ENCODE results near the gene SEMA3F. TPM values are rescaled to one million over a fixed set of nuclear protein-coding genes. Genes with fewer than 3 reads are reported as not detected.
A peak's percentile ranks its signal among the peaks of the same experiment; 100 is the strongest.

Gene SEMA3F
- total and polyA plus RNA-seq, 5 experiments from 2014 or later: not detected

GRCh38 chr3:50184242-50184978 lies 29.3 kb downstream of the SEMA3F start:
- POLR2A ChIA-PET: interaction anchor here (0.7 kb wide), 1 partner anchor 100 kb away, joined by 3 read pairs; no protein-coding TSS in a partner anchor
- no peak for DNase-seq
- H3K4me1 Mint-ChIP-seq: no peaks in the 10 kb centered on the region
- no peak overlapping the region for H3K4me3 Mint-ChIP-seq
- ATAC-seq: no peak
- peaks cover 0 to 10% (median 0%) of the 10 kb centered on the region in 5 donors for H3K27me3 Mint-ChIP-seq
- no peaks in the 10 kb centered on the region for H3K36me3 Mint-ChIP-seq
- H3K9me3 Mint-ChIP-seq: peaks cover 0 to 2% (median 0%) of the 10 kb centered on the region in 9 donors
- H3K27ac Mint-ChIP-seq: no peak overlapping the region

GRCh38 chr3:50185230-50185629 lies 30.1 kb downstream of the SEMA3F start:
- Mint-ChIP-seq H3K36me3 (no peaks in the 10 kb centered on the region), H3K4me1 (no peaks in the 10 kb centered on the region), H3K9me3 (no peaks in the 10 kb centered on the region), H3K27me3 (peaks cover 0 to 10% (median 0%) of the 10 kb centered on the region in 5 donors), H3K4me3 (no peak overlapping the region), H3K27ac (no peak overlapping the region)
- ATAC-seq (no peak), DNase-seq (no peak)
- POLR2A ChIA-PET: interaction anchor here (0.6 kb wide), 2 partner anchors 79 to 114 kb away, joined by 3 read pairs; partner anchors contain the start of genes HYAL3 and NAA80

GRCh38 chr3:50186096-50186495 lies 31.0 kb downstream of the SEMA3F start:
- DNase-seq: no peak
- no peak overlapping the region for H3K4me3 Mint-ChIP-seq
- no peaks in the 10 kb centered on the region for H3K4me1 Mint-ChIP-seq
- POLR2A ChIA-PET: interaction anchor here (0.6 kb wide), 1 partner anchor 78 kb away, joined by 3 read pairs; no protein-coding TSS in a partner anchor
- no peaks in the 10 kb centered on the region for H3K36me3 Mint-ChIP-seq
- no peak for ATAC-seq
- peaks cover 0 to 10% (median 0%) of the 10 kb centered on the region in 5 donors for H3K27me3 Mint-ChIP-seq
- H3K27ac Mint-ChIP-seq: no peak overlapping the region
- H3K9me3 Mint-ChIP-seq: no peaks in the 10 kb centered on the region

GRCh38 chr3:50187750-50188149 lies 32.6 kb downstream of the SEMA3F start:
- ATAC-seq (no peak), DNase-seq (no peak)
- POLR2A ChIA-PET: no interaction called here
- Mint-ChIP-seq H3K36me3 (no peaks in the 10 kb centered on the region), H3K27ac (no peak overlapping the region), H3K4me3 (no peak overlapping the region), H3K27me3 (peaks cover 2 to 10% (median 3%) of the 10 kb centered on the region in 5 donors), H3K4me1 (peaks cover 0 to 2% (median 2%) of the 10 kb centered on the region in 4 donors), H3K9me3 (no peaks in the 10 kb centered on the region)

- H3K4me3 Mint-ChIP-seq: no peak overlapping the region
- DNase-seq (peak in 3 of 10 donors; percentile 17 to 23 (median 19)), ATAC-seq (no peak)
- no peaks in the 10 kb centered on the region for H3K9me3 Mint-ChIP-seq
- H3K27me3 Mint-ChIP-seq: peaks cover 0 to 13% (median 3%) of the 10 kb centered on the region in 5 donors
- H3K36me3 Mint-ChIP-seq: no peaks in the 10 kb centered on the region
- H3K27ac Mint-ChIP-seq: no peak overlapping the region
- POLR2A ChIA-PET: no interaction called here
- peaks cover 4 to 8% (median 5%) of the 10 kb centered on the region in 4 donors for H3K4me1 Mint-ChIP-seq
These were observed 34.1 kb downstream of the SEMA3F start for GRCh38 chr3:50189274-50189673.

GRCh38 chr3:50189989-50190388 lies 34.9 kb downstream of the SEMA3F start:
- peaks cover 0 to 17% (median 4%) of the 10 kb centered on the region in 5 donors for H3K27me3 Mint-ChIP-seq

GRCh38 chr3:50190936-50191660 lies 36.0 kb downstream of the SEMA3F start, which contains the start of gene GNAT1:
Gene GNAT1 (plus strand): TSS chr3:50191610. CDS start chr3:50191726, 116 bp downstream.
- ATAC-seq (no peak), DNase-seq (no peak)
- Mint-ChIP-seq H3K27ac (peak within 1 kb of the TSS in 1 of 10 donors; percentile 13), H3K4me1 (peaks cover 4 to 15% (median 11%) of the 10 kb centered on the region in 4 donors), H3K4me3 (no peak within 1 kb of the TSS), H3K27me3 (peaks cover 0 to 17% (median 4%) of the 10 kb centered on the region in 5 donors), H3K9me3 (no peaks in the 10 kb centered on the region), H3K36me3 (no peaks in the 10 kb centered on the region)
- POLR2A ChIA-PET: interaction anchor here (5.5 kb wide), 1 partner anchor 36 kb away, joined by 48 read pairs; no protein-coding TSS in a partner anchor

More at GRCh38 chr3:50189989-50190388, 34.9 kb downstream of the SEMA3F start:
- H3K27ac Mint-ChIP-seq: no peak overlapping the region
- H3K4me3 Mint-ChIP-seq: no peak overlapping the region
- no peaks in the 10 kb centered on the region for H3K36me3 Mint-ChIP-seq
- POLR2A ChIA-PET: no interaction called here
- no peak for DNase-seq
- peaks cover 4 to 14% (median 11%) of the 10 kb centered on the region in 4 donors for H3K4me1 Mint-ChIP-seq
- no peak for ATAC-seq
- no peaks in the 10 kb centered on the region for H3K9me3 Mint-ChIP-seq

- no peak for ATAC-seq
These were observed 37.0 kb downstream of the SEMA3F start for GRCh38 chr3:50192124-50192523.

GRCh38 chr3:50192689-50193141 lies 37.6 kb downstream of the SEMA3F start:
- Mint-ChIP-seq H3K36me3 (no peaks in the 10 kb centered on the region), H3K9me3 (no peaks in the 10 kb centered on the region), H3K4me3 (peak overlapping the region in 9 of 10 donors; percentile 19 to 72 (median 54)), H3K27ac (peak overlapping the region in 6 of 10 donors; percentile 13 to 84 (median 74)), H3K27me3 (peaks cover 0 to 17% (median 5%) of the 10 kb centered on the region in 5 donors), H3K4me1 (peaks cover 4 to 15% (median 11%) of the 10 kb centered on the region in 4 donors)
- DNase-seq (peak; percentile 71 to 91 (median 84)), ATAC-seq (peak; percentile 26 to 47)
- POLR2A ChIA-PET: interaction anchor here (0.6 to 5.5 kb wide), 3 partner anchors 34 to 472 kb away, joined by 4 to 48 read pairs (median 12); no protein-coding TSS in a partner anchor

More at GRCh38 chr3:50192124-50192523, 37.0 kb downstream of the SEMA3F start:
- H3K9me3 Mint-ChIP-seq: no peaks in the 10 kb centered on the region
- H3K27me3 Mint-ChIP-seq: peaks cover 0 to 17% (median 5%) of the 10 kb centered on the region in 5 donors
- peaks cover 4 to 15% (median 11%) of the 10 kb centered on the region in 4 donors for H3K4me1 Mint-ChIP-seq
- DNase-seq: no peak
- no peak overlapping the region for H3K4me3 Mint-ChIP-seq
- H3K36me3 Mint-ChIP-seq: no peaks in the 10 kb centered on the region
- no peak overlapping the region for H3K27ac Mint-ChIP-seq
- POLR2A ChIA-PET: interaction anchor here (0.6 to 5.5 kb wide), 3 partner anchors 35 to 472 kb away, joined by 4 to 48 read pairs (median 12); no protein-coding TSS in a partner anchor

- ATAC-seq (no peak), DNase-seq (no peak)
- peaks cover 0 to 17% (median 5%) of the 10 kb centered on the region in 5 donors for H3K27me3 Mint-ChIP-seq
- no peaks in the 10 kb centered on the region for H3K36me3 Mint-ChIP-seq
- H3K27ac Mint-ChIP-seq: no peak overlapping the region
- H3K4me1 Mint-ChIP-seq: peaks cover 4 to 15% (median 11%) of the 10 kb centered on the region in 4 donors
- H3K9me3 Mint-ChIP-seq: no peaks in the 10 kb centered on the region
- POLR2A ChIA-PET: interaction anchor here (0.5 to 5.5 kb wide), 5 partner anchors 11 to 79 kb away, joined by 3 to 48 read pairs (median 7); partner anchors contain the start of gene SLC38A3
- H3K4me3 Mint-ChIP-seq: peak overlapping the region in 1 of 10 donors; percentile 19
These were observed 38.2 kb downstream of the SEMA3F start for GRCh38 chr3:50193286-50193685.

GRCh38 chr3:50193746-50194127 lies 38.6 kb downstream of the SEMA3F start:
- DNase-seq (peak in 1 of 10 donors; percentile 60), ATAC-seq (no peak)
- peak overlapping the region in 7 of 10 donors; percentile 15 to 74 (median 44) for H3K4me3 Mint-ChIP-seq
- POLR2A ChIA-PET: interaction anchor here (0.5 to 5.5 kb wide), 8 partner anchors 11 to 131 kb away, joined by 3 to 48 read pairs (median 6); partner anchors contain the start of gene SLC38A3
- peak overlapping the region in 3 of 10 donors; percentile 48 to 83 (median 69) for H3K27ac Mint-ChIP-seq
- H3K4me1 Mint-ChIP-seq: peaks cover 4 to 15% (median 11%) of the 10 kb centered on the region in 4 donors
- H3K27me3 Mint-ChIP-seq: peaks cover 0 to 17% (median 5%) of the 10 kb centered on the region in 5 donors
- H3K9me3 Mint-ChIP-seq: no peaks in the 10 kb centered on the region
- no peaks in the 10 kb centered on the region for H3K36me3 Mint-ChIP-seq

Data from naive thymus-derived CD8-positive, alpha-beta T cell (primary cell).